Measurements from ENCODE around the gene ATP4B. TPM values are rescaled to one million over a fixed set of nuclear protein-coding genes. Genes with fewer than 3 reads are reported as not detected.

Gene ATP4B
- total RNA-seq, 2 donors from 2014 or later: 0.34 TPM; not detected in 1

GRCh38 chr13:113650731-113651148 is 7.3 kb downstream of the ATP4B start:
- no peak overlapping the region for H3K4me3 ChIP-seq
- H3K27ac ChIP-seq: no peak overlapping the region
- no peaks in the 10 kb centered on the region for H3K4me1 ChIP-seq (replicated peaks)
- H3K36me3 ChIP-seq: no peaks in the 10 kb centered on the region
- H3K9me3 ChIP-seq: no peaks in the 10 kb centered on the region
- intact Hi-C loops (cut with DNase I): no loop called here
- H3K27me3 ChIP-seq (replicated peaks; ENCODE audit: insufficient read depth): no peaks in the 10 kb centered on the region
- no peak for DNase-seq (ENCODE audit: low spot score)
- 88% methylated on average over 16 of the region's 16 CpGs for WGBS
- TF ChIP-seq POLR2A (IDR thresholded peaks at IDR 0.05): no peak
- no peak for TF ChIP-seq POLR2AphosphoS5 (IDR thresholded peaks at IDR 0.05)
- no peak for TF ChIP-seq CTCF (IDR thresholded peaks at IDR 0.05)

- Histone ChIP-seq H3K36me3 (no peaks in the 10 kb centered on the region), H3K9me3 (no peaks in the 10 kb centered on the region), H3K4me3 (no peak overlapping the region), H3K27ac (no peak overlapping the region), H3K27me3 (replicated peaks; ENCODE audit: insufficient read depth) (no peaks in the 10 kb centered on the region), H3K4me1 (replicated peaks) (no peaks in the 10 kb centered on the region)
- no peak for DNase-seq (ENCODE audit: low spot score)
- TF ChIP-seq CTCF (IDR thresholded peaks at IDR 0.05): no peak
- WGBS: 88% methylated on average over 15 of the region's 15 CpGs
- intact Hi-C loops (cut with DNase I): no loop called here
Measured at GRCh38 chr13:113650275-113650674, 7.7 kb downstream of the ATP4B start.

- intact Hi-C loops (cut with DNase I): no loop called here
- H3K27ac ChIP-seq: no peak overlapping the region
- TF ChIP-seq CTCF (IDR thresholded peaks at IDR 0.05) (no peak), POLR2AphosphoS5 (IDR thresholded peaks at IDR 0.05) (no peak)
- H3K9me3 ChIP-seq: no peaks in the 10 kb centered on the region
- H3K36me3 ChIP-seq: no peaks in the 10 kb centered on the region
- 93% methylated on average over 17 of the region's 17 CpGs for WGBS
- no peaks in the 10 kb centered on the region for H3K4me1 ChIP-seq (replicated peaks)
- H3K4me3 ChIP-seq: no peak overlapping the region
- no peaks in the 10 kb centered on the region for H3K27me3 ChIP-seq (replicated peaks; ENCODE audit: insufficient read depth)
- no peak for DNase-seq (ENCODE audit: low spot score)
Measured at GRCh38 chr13:113649212-113649611, 8.8 kb downstream of the ATP4B start.

GRCh38 chr13:113648216-113648610 is 9.8 kb downstream of the ATP4B start:
- intact Hi-C loops (cut with DNase I): no loop called here
- H3K27me3 ChIP-seq (replicated peaks; ENCODE audit: insufficient read depth): no peaks in the 10 kb centered on the region
- no peaks in the 10 kb centered on the region for H3K36me3 ChIP-seq
- DNase-seq (ENCODE audit: low spot score): no peak
- 86% methylated on average over 13 of the region's 13 CpGs for WGBS
- no peak overlapping the region for H3K4me3 ChIP-seq
- H3K9me3 ChIP-seq: no peaks in the 10 kb centered on the region
- H3K4me1 ChIP-seq (replicated peaks): no peaks in the 10 kb centered on the region
- peak overlapping the region in 1 of 2 donors; percentile 65 for H3K27ac ChIP-seq
- TF ChIP-seq POLR2A (IDR thresholded peaks at IDR 0.05) (no peak), CTCF (IDR thresholded peaks at IDR 0.05) (no peak), POLR2AphosphoS5 (IDR thresholded peaks at IDR 0.05) (no peak)

- DNase-seq (ENCODE audit: low spot score): peak; percentile 92
- Histone ChIP-seq H3K9me3 (no peaks in the 10 kb centered on the region), H3K27me3 (replicated peaks; ENCODE audit: insufficient read depth) (no peaks in the 10 kb centered on the region), H3K36me3 (no peaks in the 10 kb centered on the region), H3K4me3 (peak overlapping the region in 1 of 2 donors; percentile 8), H3K4me1 (replicated peaks) (no peaks in the 10 kb centered on the region), H3K27ac (peak overlapping the region; percentile 2 to 65)
- TF ChIP-seq POLR2AphosphoS5 (IDR thresholded peaks at IDR 0.05) (peak; percentile 90), CTCF (IDR thresholded peaks at IDR 0.05) (no peak), POLR2A (IDR thresholded peaks at IDR 0.05) (peak; percentile 11)
- intact Hi-C loops (cut with DNase I): no loop called here
- WGBS: 33% methylated on average over 42 of the region's 42 CpGs
Measured at GRCh38 chr13:113647351-113648215, 10.4 kb downstream of the ATP4B start.

All from prostate gland (tissue), 2 donors.